Muscle of arm (tissue), 12 donors: ENCODE results near the gene CHAD. TPM values are rescaled to one million over a fixed set of nuclear protein-coding genes. Genes with fewer than 3 reads are reported as not detected.

ENCODE experiments used
- DNase-seq: peaks from one replicate; pipeline ENCODE4 v3.0.0-alpha.2; 2013
- polyA plus RNA-seq, 12 donors: library from polyadenylated mRNA; unstranded; fragments of 120-200 nt; gene quantifications; one replicate each; pipeline ENCODE4 v1.2.1, GENCODE V29; 2013; ENCODE audit not compliant: insufficient read length in 12 of 12

The CHAD gene
- polyA plus RNA-seq, 12 donors: 2.0 to 10.5 (median 5.0) TPM; not detected in 1

DNA sequence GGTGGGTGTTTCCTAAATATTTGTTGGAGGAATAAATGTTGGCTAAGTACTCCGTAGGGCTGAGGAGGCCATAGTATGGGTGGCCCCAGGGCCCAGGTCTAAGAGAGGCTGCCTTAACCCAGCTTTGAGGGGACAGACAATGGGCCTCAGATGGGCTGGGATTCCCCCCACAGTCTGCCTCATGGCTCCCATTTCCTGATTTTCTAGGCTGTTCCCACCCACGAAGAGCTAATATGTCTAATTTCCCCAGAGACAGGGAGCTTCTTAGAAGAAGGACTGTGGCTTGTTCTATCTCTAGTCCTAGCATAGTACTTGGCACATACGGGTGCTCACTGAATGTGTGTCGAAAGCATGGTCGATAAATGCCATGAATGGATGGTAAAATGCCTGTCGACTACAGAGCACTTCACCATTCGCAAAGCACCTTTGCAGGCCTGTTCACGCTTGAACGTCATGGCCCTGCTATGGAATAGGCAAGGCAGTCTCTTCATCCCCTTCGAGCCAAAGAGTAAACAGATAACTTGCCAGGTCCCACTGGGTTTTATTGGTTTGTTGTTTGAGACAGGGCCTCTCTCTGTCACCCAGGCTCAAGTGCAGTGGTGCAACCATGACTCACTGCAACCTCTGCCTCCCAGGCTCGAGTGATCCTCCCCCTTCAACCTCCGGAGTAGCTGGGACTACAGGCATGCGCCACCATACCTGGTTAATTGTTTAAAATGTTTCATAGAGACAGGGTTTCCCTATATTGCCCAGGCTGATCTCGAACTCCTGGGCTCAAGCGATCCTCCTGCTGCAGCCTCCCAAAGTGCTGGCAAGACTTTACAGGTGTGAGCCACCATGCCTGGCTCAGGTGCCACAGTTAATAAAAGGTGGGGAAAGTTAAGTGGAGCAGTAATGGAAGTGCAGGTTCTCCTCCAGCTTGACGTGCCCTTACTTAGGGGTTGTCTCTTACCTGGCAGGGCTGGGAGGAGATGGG lies 9.7 kb downstream of the CHAD start:
- DNase-seq: no peak

DNA sequence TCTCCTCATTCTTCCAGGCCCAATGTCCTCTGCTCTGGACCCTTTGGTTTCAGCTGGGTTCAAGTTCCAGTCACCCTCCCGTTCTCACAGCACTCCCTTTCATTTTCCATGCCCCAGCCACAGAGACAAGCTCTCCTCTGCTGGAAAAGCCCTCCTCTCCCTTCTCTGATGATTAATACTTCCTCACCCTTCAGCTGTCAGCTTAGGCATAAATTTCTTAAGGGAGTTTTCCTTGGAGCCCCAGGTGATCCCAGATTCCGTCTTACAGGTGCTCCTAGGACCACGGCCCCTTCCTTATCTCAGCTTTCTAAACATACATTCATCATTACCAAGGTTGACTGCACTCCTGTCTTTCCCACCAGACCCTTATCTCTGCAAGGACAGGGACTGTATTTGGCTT lies 10.4 kb downstream of the CHAD start:
- no peak for DNase-seq

GRCh38 chr17:50457621-50458020 lies 11.1 kb downstream of the CHAD start:
- DNase-seq: no peak

- DNase-seq: no peak
Measured at GRCh38 chr17:50453901-50454300, 14.8 kb downstream of the CHAD start.

GRCh38 chr17:50452630-50453300 lies 15.9 kb downstream of the CHAD start:
- no peak for DNase-seq

DNA sequence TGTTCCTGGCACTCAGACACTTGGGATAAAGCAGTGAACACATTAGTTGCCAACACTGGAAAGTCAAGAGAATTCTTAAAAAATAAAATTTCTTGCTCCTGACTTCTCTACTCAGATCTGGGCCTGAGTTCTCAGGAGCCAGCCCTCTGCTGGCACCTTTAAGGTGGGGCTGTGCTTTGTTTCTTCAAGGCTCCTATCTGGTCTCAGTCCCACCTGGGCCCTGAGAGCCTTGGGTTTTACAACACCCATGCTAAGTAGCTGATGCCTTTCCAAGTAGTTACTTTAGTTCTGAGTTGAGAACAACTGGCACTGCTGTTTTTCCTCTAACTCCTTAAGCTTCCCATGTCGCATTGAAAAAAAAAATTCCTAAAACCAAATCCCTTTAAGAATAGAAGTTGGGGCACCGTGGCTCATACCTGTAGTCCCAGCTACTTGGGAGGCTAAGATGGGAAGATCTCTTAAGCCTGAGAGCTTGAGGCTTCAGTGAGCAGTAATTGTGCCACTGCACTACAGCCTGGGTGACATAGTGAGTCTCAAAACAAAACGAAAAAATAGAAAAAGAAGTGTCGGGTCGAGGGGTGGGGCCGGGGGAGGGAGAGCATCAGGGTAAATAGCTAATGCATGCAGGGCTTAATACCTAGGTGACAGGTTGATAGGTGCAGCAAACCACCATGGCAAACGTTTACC lies 16.6 kb downstream of the CHAD start:
- DNase-seq: no peak

DNA sequence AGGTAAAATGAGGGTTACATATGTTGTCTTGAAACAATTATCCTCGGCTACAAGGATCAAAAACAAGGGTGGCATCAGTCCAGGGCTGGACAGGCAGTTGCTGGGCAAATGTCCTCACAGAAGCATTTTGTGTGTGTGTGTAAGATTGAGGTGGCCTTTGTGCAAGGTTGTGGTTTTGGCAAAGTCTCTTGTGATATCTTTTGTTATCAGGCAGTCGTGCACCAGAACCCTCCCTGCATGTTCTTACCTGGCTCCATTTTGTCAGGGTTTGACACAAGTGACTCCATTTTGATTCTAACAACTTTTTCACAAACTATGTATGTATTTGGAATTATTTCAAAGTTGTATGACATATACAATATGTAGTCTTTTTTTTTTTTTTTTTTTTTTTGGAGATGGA lies 20.0 kb downstream of the CHAD start:
- no peak for DNase-seq

- DNase-seq: no peak
Measured at GRCh38 chr17:50447870-50448595, 20.6 kb downstream of the CHAD start.

DNA sequence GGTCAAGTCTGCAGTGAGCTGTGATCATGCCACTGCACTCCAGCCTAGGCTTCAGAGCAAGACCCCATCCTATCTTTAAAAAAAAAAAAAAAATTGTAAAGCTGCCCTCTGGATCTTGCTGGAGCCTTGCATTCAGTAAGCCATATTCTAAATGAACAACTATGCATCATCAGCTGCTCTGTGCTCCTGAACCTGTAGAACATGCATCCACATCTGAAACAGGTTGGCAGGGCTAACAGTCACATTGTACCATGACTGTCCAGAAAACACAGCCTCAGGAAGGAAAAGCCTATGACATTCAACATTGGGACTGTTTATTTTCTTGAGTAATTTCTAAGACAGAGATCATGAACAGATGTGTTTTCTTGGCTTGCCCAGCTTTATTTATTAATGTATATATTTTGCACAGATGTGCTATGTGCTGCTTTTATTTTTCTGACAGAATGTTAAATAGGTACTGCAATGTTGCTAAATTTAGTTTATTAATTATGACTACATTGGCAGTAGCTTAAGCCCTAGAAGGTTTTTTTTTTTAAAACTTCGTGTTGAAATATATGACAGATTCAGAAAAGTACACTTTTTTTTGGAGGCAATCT lies 22.9 kb downstream of the CHAD start:
- no peak for DNase-seq

- DNase-seq: no peak
Measured at GRCh38 chr17:50444841-50445715, 23.6 kb downstream of the CHAD start.

DNA sequence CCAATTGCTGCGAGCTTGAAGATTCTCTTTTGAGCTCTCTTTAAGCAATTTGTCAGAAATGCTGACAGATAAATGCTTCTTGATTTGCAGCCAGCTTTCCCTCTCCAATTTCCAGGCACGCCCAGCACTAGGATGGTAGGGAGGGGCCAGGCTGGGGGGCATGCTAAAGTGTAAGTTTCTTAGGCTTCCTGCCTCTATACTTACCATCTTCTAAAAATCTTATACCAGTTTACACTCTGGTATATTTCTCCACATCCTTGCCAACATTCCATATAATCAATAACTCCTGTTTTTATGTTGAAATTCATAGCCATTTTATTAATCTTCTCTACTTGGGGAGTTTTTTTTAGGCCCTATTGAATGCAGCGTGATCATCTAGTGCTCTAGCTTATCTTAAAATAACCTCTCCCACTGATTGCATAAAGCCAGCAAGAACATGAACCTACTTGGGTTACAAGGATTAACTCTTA lies 25.1 kb downstream of the CHAD start:
- no peak for DNase-seq

DNA sequence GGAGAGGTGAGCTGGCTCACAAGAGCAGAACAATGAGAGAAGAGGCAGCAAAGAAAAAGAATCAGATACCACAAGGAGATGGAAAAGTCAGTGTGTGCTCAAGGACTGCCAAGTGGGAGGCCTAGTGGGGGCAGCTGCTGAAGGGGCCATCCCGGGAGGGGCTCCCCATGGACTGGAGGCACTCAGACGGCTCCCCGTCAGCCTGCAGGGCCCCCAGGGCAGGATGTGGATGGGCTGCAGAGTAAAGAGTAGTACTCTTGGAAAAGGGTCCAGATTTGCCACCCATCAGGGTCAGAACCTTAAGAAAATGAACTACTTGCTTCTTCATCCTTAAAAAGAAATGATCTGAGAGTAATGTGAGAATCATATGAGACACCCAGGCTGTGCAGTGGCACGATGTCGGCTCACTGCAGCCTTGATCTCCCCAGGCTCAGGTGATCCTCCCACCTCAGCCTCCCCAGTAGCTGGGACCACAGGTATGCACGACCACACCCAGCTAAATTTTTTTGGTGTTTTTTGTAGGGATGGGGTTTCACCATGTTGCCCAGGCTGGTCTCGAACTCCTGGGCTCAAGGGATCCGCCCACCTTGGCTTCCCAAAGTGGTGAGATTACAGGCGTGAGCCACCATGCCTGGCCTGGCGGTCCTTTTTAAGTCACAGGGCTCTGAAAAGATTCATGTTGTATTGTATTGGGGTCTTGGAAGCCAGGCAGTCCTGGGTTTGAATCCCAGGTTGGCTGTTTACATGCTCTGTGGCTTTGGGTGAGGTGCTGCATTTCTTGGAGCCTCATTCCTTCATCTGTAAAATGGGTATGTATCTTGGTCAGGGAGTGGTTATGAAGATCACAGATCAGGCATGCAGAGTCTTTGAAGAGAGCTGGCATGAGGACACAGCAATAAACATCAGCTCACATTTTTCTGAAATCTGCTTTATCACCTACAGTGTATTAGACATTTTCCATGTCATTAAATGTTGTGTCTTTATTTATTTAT lies 27.5 kb downstream of the CHAD start:
- no peak for DNase-seq

DNA sequence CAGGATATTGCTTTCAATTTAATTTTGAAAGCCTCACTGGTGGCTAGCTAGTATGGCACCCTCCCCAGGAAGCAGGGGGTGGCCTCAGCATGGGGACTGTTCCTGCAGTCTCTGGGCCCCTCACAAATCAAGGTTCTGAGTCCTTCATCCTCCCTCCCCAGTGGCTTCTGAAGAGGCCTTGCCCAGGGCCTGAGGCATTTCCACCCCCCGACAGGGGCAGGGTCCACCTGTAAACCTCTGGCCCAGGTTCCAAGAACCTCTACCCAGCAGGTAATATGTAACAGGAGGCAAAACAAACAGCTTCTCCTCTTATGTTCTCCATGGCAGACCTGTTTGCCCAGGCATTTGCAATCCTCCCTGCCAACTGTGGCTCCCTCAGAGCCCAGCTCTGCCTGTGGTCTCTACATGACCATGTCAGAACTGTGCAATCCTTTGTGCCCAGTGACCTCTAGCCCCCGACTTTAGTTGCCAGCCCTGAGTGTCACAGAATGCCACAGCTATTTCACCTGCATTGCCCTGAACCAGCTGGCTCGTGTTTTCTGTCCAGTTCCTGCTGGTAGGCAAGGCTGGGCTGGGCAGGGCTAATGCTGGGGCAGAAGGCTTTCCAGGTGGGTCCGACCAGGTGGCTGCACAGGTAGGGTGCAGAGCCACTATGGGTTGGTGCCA lies 28.4 kb downstream of the CHAD start:
- no peak for DNase-seq

- DNase-seq: no peak
Measured at GRCh38 chr17:50439008-50439407, 29.7 kb downstream of the CHAD start.

GRCh38 chr17:50437409-50437808 lies 31.3 kb downstream of the CHAD start:
- DNase-seq: no peak

- DNase-seq: no peak
Measured at GRCh38 chr17:50432125-50432762, 36.4 kb downstream of the CHAD start.

- DNase-seq: no peak
Measured at GRCh38 chr17:50430821-50431618, 37.7 kb downstream of the CHAD start.
